Right ventricle myocardium superior (tissue), 1 donor: ENCODE measurements around the gene BICD1. TPM values are rescaled to one million over a fixed set of nuclear protein-coding genes. Genes with fewer than 3 reads are reported as not detected.
"Not testable (repeated sequence)": the region's sequence is repeated elsewhere in the genome, so short reads cannot be mapped to it uniquely, and the experiment has no call there.

Experiments
- ATAC-seq: fragments of 200-7000 bp; cut with Tn5 transposase; one replicate; pipeline ENCODE4 v1.9.1; 2020; ENCODE audit warnings: mild to moderate bottlenecking; ENCODE audit not compliant: poor library complexity
- DNase-seq: peaks from one replicate; pipeline ENCODE4 v3.0.0-alpha.2; 2020
- intact Hi-C: fragments of 100-400 bp; cut with DNase I; formaldehyde crosslinking; loops from one replicate; pipeline ENCODE4 v1.11.2; 2022
- total RNA-seq: library from RNA; stranded (reverse); fragmentation: NEBNext Ultra II Directional; extraction: Animal tissue kit (Norgen Biotek cat#: 25700); gene quantifications from one replicate; pipeline ENCODE4 v1.2.1, GENCODE V29; 2021
- donor health status: DM: no; HTN: yes; CAD: no; lungs with severe emphysema.

Gene BICD1
- total RNA-seq, 1 donor from 2014 or later: 3.5 TPM

GRCh38 chr12:32170437-32170998 is 63.9 kb downstream of the BICD1 start:
- ATAC-seq (no peak), DNase-seq (no peak)
- intact Hi-C loops: no loop called here

- intact Hi-C loops: no loop called here
- ATAC-seq: no peak
- DNase-seq: no peak
Observed at GRCh38 chr12:32171211-32171610, 64.6 kb downstream of the BICD1 start.

GRCh38 chr12:32176606-32177005 is 70.0 kb downstream of the BICD1 start:
- no peak for DNase-seq
- ATAC-seq: no peak
- intact Hi-C loops: no loop called here

GRCh38 chr12:32178341-32179010 is 71.8 kb downstream of the BICD1 start:
- DNase-seq (no peak), ATAC-seq (no peak)
- intact Hi-C loops: no loop called here

GRCh38 chr12:32179011-32179395 is 72.4 kb downstream of the BICD1 start:
- intact Hi-C loops: no loop called here
- DNase-seq (no peak), ATAC-seq (no peak)

- DNase-seq (no peak), ATAC-seq (no peak)
- intact Hi-C loops: no loop called here
Observed at GRCh38 chr12:32181498-32182175, 75.0 kb downstream of the BICD1 start.

GRCh38 chr12:32183650-32184049 is 77.0 kb downstream of the BICD1 start:
- intact Hi-C loops: no loop called here
- no peak for DNase-seq
- no peak for ATAC-seq

- ATAC-seq, DNase-seq, intact Hi-C loops: not testable (repeated sequence)
Observed at GRCh38 chr12:32187127-32187526, 80.5 kb downstream of the BICD1 start.

- ATAC-seq (no peak), DNase-seq (no peak)
- intact Hi-C loops: no loop called here
Observed at GRCh38 chr12:32191445-32191844, 84.8 kb downstream of the BICD1 start.

GRCh38 chr12:32196250-32197198 is 89.9 kb downstream of the BICD1 start:
- intact Hi-C loops: no loop called here
- DNase-seq (no peak), ATAC-seq (no peak)

- ATAC-seq (no peak), DNase-seq (no peak)
- intact Hi-C loops: no loop called here
Observed at GRCh38 chr12:32197421-32197820, 90.8 kb downstream of the BICD1 start.

- ATAC-seq: no peak
- intact Hi-C loops: no loop called here
- no peak for DNase-seq
Observed at GRCh38 chr12:32198555-32198954, 91.9 kb downstream of the BICD1 start.

GRCh38 chr12:32201096-32201495 is 94.4 kb downstream of the BICD1 start:
- intact Hi-C loops: no loop called here
- ATAC-seq: no peak
- DNase-seq: no peak

GRCh38 chr12:32201976-32202375 is 95.3 kb downstream of the BICD1 start:
- DNase-seq (peak; percentile 70), ATAC-seq (no peak)
- intact Hi-C loops: no loop called here

GRCh38 chr12:32205731-32206130 is 99.1 kb downstream of the BICD1 start:
- no peak for ATAC-seq

GRCh38 chr12:32208355-32208754 is 101.7 kb downstream of the BICD1 start:
- DNase-seq (no peak), ATAC-seq (no peak)
- intact Hi-C loops: no loop called here

More at GRCh38 chr12:32205731-32206130, 99.1 kb downstream of the BICD1 start:
- no peak for DNase-seq
- intact Hi-C loops: no loop called here

GRCh38 chr12:32211066-32211899 is 104.6 kb downstream of the BICD1 start:
- DNase-seq: no peak
- intact Hi-C loops: no loop called here
- no peak for ATAC-seq

GRCh38 chr12:32211900-32212156 is 105.2 kb downstream of the BICD1 start:
- intact Hi-C loops: no loop called here
- no peak for ATAC-seq
- no peak for DNase-seq

- no peak for ATAC-seq
- no peak for DNase-seq
- intact Hi-C loops: no loop called here
Observed at GRCh38 chr12:32214723-32215122, 108.1 kb downstream of the BICD1 start.
